Mesothelial cell of epicardium (in vitro differentiated cells): ENCODE data around the gene MVB12B. TPM values are rescaled to one million over a fixed set of nuclear protein-coding genes. Genes with fewer than 3 reads are reported as not detected.

Experiments
- DNase-seq, 2 experiments: peaks; one replicate each; pipeline ENCODE4 v3.0.0; 2021; ENCODE audit warnings: low spot score in 2 of 2; ENCODE audit not compliant: unreplicated experiment in 2 of 2
- H3K27ac Mint-ChIP-seq: 2 replicates; pipeline ENCODE4 v1.8.0; 2021; ENCODE audit warnings: mixed read lengths
- H3K27me3 Mint-ChIP-seq: 2 replicates; pipeline ENCODE4 v1.8.0; 2021; ENCODE audit warnings: low read depth, mixed read lengths
- H3K36me3 Mint-ChIP-seq: 2 replicates; pipeline ENCODE4 v1.8.0; 2021; ENCODE audit warnings: mixed read lengths
- H3K4me1 Mint-ChIP-seq: 2 replicates; pipeline ENCODE4 v1.8.0; 2021; ENCODE audit warnings: mixed read lengths
- H3K4me3 Mint-ChIP-seq: 2 replicates; pipeline ENCODE4 v1.8.0; 2021; ENCODE audit warnings: mild to moderate bottlenecking, moderate library complexity, mixed read lengths
- H3K9me3 Mint-ChIP-seq: 2 replicates; pipeline ENCODE4 v1.8.0; 2021; ENCODE audit warnings: mixed read lengths
- CTCF ChIP-seq: fragments of 200-600 bp; sonication (generic); IDR thresholded peaks from one replicate; pipeline ENCODE4 v1.5.0; 2021; ENCODE audit warnings: antibody characterized with exemption; ENCODE audit not compliant: unreplicated experiment
- total RNA-seq: library from RNA; stranded (reverse); gene quantifications from 3 replicates; pipeline ENCODE4 v1.2.1, GENCODE V29; 2021

Gene MVB12B
- total RNA-seq, 1 donor from 2014 or later = 43.7 TPM

GRCh38 chr9:126489581-126490213 lies 163.1 kb downstream of the MVB12B start:
- Mint-ChIP-seq H3K9me3 (no peaks in the 10 kb centered on the region), H3K4me3 (no peak overlapping the region), H3K27ac (no peak overlapping the region), H3K36me3 (no peaks in the 10 kb centered on the region), H3K27me3 (no peaks in the 10 kb centered on the region), H3K4me1 (no peaks in the 10 kb centered on the region)
- TF ChIP-seq CTCF = no peak
- DNase-seq = no peak

- Mint-ChIP-seq H3K4me1 (no peaks in the 10 kb centered on the region), H3K27ac (no peak overlapping the region), H3K4me3 (no peak overlapping the region), H3K27me3 (no peaks in the 10 kb centered on the region), H3K36me3 (no peaks in the 10 kb centered on the region), H3K9me3 (no peaks in the 10 kb centered on the region)
- no peak for DNase-seq
- no peak for TF ChIP-seq CTCF
These were observed 163.6 kb downstream of the MVB12B start for GRCh38 chr9:126490214-126490631.

- Mint-ChIP-seq H3K4me3 (no peak overlapping the region), H3K9me3 (no peaks in the 10 kb centered on the region), H3K27ac (no peak overlapping the region), H3K4me1 (no peaks in the 10 kb centered on the region), H3K36me3 (no peaks in the 10 kb centered on the region), H3K27me3 (no peaks in the 10 kb centered on the region)
- TF ChIP-seq CTCF = peak; percentile 98
- DNase-seq = peak in 1 of 2 experiments; percentile 65
These were observed 164.4 kb downstream of the MVB12B start for GRCh38 chr9:126490871-126491567.

GRCh38 chr9:126491568-126491879 lies 164.9 kb downstream of the MVB12B start:
- Mint-ChIP-seq H3K9me3 (no peaks in the 10 kb centered on the region), H3K27me3 (no peaks in the 10 kb centered on the region), H3K36me3 (no peaks in the 10 kb centered on the region), H3K4me1 (no peaks in the 10 kb centered on the region), H3K27ac (no peak overlapping the region), H3K4me3 (no peak overlapping the region)
- no peak for DNase-seq
- TF ChIP-seq CTCF = peak; percentile 63

- Mint-ChIP-seq H3K27ac (no peak overlapping the region), H3K27me3 (no peaks in the 10 kb centered on the region), H3K4me3 (no peak overlapping the region), H3K4me1 (no peaks in the 10 kb centered on the region), H3K36me3 (no peaks in the 10 kb centered on the region), H3K9me3 (no peaks in the 10 kb centered on the region)
- no peak for DNase-seq
- TF ChIP-seq CTCF = no peak
These were observed 165.3 kb downstream of the MVB12B start for GRCh38 chr9:126491949-126492348.
